Measurements from ENCODE around the gene RGS6.

RGS6 gene

GRCh38 chr14:72201645-72202044, 269.4 kb downstream of the RGS6 start:
- no peak overlapping the region for H3K4me3 ChIP-seq (replicated peaks in 1 of 2; ENCODE audit: low read depth in 2 of 2, low read length in 2 of 2)
- no peak for TF ChIP-seq CTCF (IDR thresholded peaks at IDR 0.05; ENCODE audit: low read depth, low read length)
- no peak for DNase-seq (ENCODE audit: low read depth in 2 of 2)

GRCh38 chr14:72213424-72213823, 281.2 kb downstream of the RGS6 start:
- TF ChIP-seq CTCF (IDR thresholded peaks at IDR 0.05; ENCODE audit: low read depth, low read length): no peak
- no peak overlapping the region for H3K4me3 ChIP-seq (replicated peaks in 1 of 2; ENCODE audit: low read depth in 2 of 2, low read length in 2 of 2)
- no peak for DNase-seq (ENCODE audit: low read depth in 2 of 2)

- no peak for DNase-seq (ENCODE audit: low read depth in 2 of 2)
- no peak overlapping the region for H3K4me3 ChIP-seq (replicated peaks in 1 of 2; ENCODE audit: low read depth in 2 of 2, low read length in 2 of 2)
- no peak for TF ChIP-seq CTCF (IDR thresholded peaks at IDR 0.05; ENCODE audit: low read depth, low read length)
These were observed 282.9 kb downstream of the RGS6 start for GRCh38 chr14:72215080-72215479.

- TF ChIP-seq CTCF (IDR thresholded peaks at IDR 0.05; ENCODE audit: low read depth, low read length): no peak
- DNase-seq (ENCODE audit: low read depth in 2 of 2): no peak
- H3K4me3 ChIP-seq (replicated peaks in 1 of 2; ENCODE audit: low read depth in 2 of 2, low read length in 2 of 2): no peak overlapping the region
These were observed 284.9 kb downstream of the RGS6 start for GRCh38 chr14:72217135-72217534.

GRCh38 chr14:72222046-72222445, 289.8 kb downstream of the RGS6 start:
- TF ChIP-seq CTCF (IDR thresholded peaks at IDR 0.05; ENCODE audit: low read depth, low read length): no peak
- DNase-seq (ENCODE audit: low read depth in 2 of 2): no peak
- H3K4me3 ChIP-seq (replicated peaks in 1 of 2; ENCODE audit: low read depth in 2 of 2, low read length in 2 of 2): no peak overlapping the region

GRCh38 chr14:72236629-72237028, 304.4 kb downstream of the RGS6 start:
- no peak for DNase-seq (ENCODE audit: low read depth in 2 of 2)
- TF ChIP-seq CTCF (IDR thresholded peaks at IDR 0.05; ENCODE audit: low read depth, low read length): no peak
- no peak overlapping the region for H3K4me3 ChIP-seq (replicated peaks in 1 of 2; ENCODE audit: low read depth in 2 of 2, low read length in 2 of 2)
